Measurements from ENCODE around the gene SCN4B. TPM values are rescaled to one million over a fixed set of nuclear protein-coding genes. Genes with fewer than 3 reads are reported as not detected.

SCN4B gene
- total RNA-seq, 4 donors from 2014 or later = 2.7 to 5.8 (median 3.8) TPM

DNA sequence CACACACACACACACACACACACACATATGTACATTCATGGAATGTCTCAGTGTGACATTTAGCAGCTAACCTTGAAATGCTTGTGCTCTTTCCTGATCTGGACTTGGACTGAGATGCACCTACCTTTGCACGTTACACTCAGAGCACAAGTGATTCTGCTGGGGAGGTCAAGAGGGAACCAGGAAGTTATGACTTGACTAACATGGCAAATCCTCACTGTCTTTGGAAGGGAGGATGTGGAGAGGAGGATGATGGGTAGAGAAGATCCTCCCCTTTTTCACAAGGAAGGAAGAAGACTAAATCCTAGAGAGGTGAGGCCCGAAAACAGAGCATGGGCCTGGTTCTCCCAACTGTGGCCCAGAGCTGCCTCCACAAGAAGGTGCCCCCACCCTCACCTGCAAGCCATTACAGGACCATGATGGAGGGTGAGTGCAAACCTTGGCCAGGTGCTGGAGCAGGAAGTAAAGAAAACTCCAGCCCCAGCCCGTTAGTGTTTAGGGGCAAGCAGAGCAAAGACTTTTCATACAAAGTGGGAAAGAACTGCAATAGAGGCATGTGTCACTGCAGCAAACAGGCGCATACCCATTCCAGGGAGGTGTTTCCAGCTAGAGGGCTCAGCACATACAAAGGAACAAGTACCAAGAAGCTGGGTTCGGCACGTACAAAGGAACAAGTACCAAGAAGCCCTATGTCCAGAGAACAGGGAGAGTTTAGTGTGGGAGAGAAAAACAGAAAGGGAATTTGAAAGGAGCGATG, 26.4 kb downstream of the SCN4B start:
- Histone ChIP-seq H3K9me3 (no peaks in the 10 kb centered on the region), H3K36me3 (no peaks in the 10 kb centered on the region), H3K27ac (no peak overlapping the region), H3K4me1 (peaks cover 0 to 6% (median 0%) of the 10 kb centered on the region in 3 donors), H3K4me3 (no peak overlapping the region), H3K27me3 (peaks cover 9% of the 10 kb centered on the region)
- WGBS, 2 donors (ENCODE audit: low coverage in 1 of 2) = 80 to 86% methylated on average over 1 to 6 of the region's 7 CpGs
- no peak for TF ChIP-seq POLR2A (IDR thresholded peaks at IDR 0.05)
- no peak for TF ChIP-seq POLR2AphosphoS5 (IDR thresholded peaks at IDR 0.05)
- no peak for TF ChIP-seq EP300 (IDR thresholded peaks at IDR 0.05)
- TF ChIP-seq, protein P1, sequence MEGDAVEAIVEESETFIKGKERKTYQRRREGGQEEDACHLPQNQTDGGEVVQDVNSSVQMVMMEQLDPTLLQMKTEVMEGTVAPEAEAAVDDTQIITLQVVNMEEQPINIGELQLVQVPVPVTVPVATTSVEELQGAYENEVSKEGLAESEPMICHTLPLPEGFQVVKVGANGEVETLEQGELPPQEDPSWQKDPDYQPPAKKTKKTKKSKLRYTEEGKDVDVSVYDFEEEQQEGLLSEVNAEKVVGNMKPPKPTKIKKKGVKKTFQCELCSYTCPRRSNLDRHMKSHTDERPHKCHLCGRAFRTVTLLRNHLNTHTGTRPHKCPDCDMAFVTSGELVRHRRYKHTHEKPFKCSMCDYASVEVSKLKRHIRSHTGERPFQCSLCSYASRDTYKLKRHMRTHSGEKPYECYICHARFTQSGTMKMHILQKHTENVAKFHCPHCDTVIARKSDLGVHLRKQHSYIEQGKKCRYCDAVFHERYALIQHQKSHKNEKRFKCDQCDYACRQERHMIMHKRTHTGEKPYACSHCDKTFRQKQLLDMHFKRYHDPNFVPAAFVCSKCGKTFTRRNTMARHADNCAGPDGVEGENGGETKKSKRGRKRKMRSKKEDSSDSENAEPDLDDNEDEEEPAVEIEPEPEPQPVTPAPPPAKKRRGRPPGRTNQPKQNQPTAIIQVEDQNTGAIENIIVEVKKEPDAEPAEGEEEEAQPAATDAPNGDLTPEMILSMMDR (IDR thresholded peaks at IDR 0.05) = no peak
- no peak for ATAC-seq

GRCh38 chr11:118124929-118125535, 27.6 kb downstream of the SCN4B start:
- H3K4me3 ChIP-seq = no peak overlapping the region
- no peaks in the 10 kb centered on the region for H3K36me3 ChIP-seq
- peaks cover 9% of the 10 kb centered on the region for H3K27me3 ChIP-seq
- no peak for ATAC-seq
- H3K9me3 ChIP-seq = no peaks in the 10 kb centered on the region
- TF ChIP-seq POLR2A (IDR thresholded peaks at IDR 0.05) = no peak
- TF ChIP-seq EP300 (IDR thresholded peaks at IDR 0.05) = no peak
- TF ChIP-seq, protein P1 (IDR thresholded peaks at IDR 0.05) = no peak
- no peak for TF ChIP-seq POLR2AphosphoS5 (IDR thresholded peaks at IDR 0.05)
- H3K4me1 ChIP-seq = peaks cover 0 to 6% (median 0%) of the 10 kb centered on the region in 3 donors
- WGBS, 2 donors (ENCODE audit: low coverage in 1 of 2) = 63 to 74% methylated on average over 4 to 6 of the region's 8 CpGs
- H3K27ac ChIP-seq = no peak overlapping the region

DNA sequence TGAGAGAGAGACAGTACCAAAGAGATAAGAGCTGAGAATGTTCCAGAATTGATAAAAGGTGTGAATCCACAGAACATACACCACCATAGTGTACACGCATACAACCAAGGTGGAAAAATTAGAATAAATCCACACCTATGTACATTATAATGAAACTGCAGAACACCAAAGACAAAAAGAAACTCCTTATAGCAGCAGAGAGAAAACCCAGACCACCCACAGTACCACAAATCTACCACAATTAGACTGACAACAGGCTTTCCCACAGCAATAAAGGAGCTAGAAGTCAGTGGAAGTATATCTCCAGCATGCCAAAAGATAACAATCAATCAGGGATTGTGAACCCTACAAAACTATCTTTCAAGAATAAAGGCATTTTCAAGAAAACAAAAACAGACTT, 31.8 kb downstream of the SCN4B start:
- Histone ChIP-seq H3K27ac (no peak overlapping the region), H3K9me3 (no peaks in the 10 kb centered on the region), H3K4me3 (no peak overlapping the region), H3K4me1 (no peaks in the 10 kb centered on the region), H3K27me3 (peaks cover 14% of the 10 kb centered on the region), H3K36me3 (no peaks in the 10 kb centered on the region)
- TF ChIP-seq POLR2A (IDR thresholded peaks at IDR 0.05) (no peak), EP300 (IDR thresholded peaks at IDR 0.05) (no peak), POLR2AphosphoS5 (IDR thresholded peaks at IDR 0.05) (no peak)
- TF ChIP-seq, protein P1 (IDR thresholded peaks at IDR 0.05) = no peak
- no peak for ATAC-seq
- 89 to 94% methylated on average over 1 of the region's 1 CpG for WGBS, 2 donors (ENCODE audit: low coverage in 1 of 2)

GRCh38 chr11:118117790-118118601, 34.6 kb downstream of the SCN4B start:
- H3K4me1 ChIP-seq = no peaks in the 10 kb centered on the region
- no peak overlapping the region for H3K4me3 ChIP-seq
- peaks cover 20% of the 10 kb centered on the region for H3K27me3 ChIP-seq
- H3K27ac ChIP-seq = no peak overlapping the region
- ATAC-seq = no peak
- H3K9me3 ChIP-seq = no peaks in the 10 kb centered on the region
- 65 to 72% methylated on average over 4 to 6 of the region's 9 CpGs for WGBS, 2 donors (ENCODE audit: low coverage in 1 of 2)
- H3K36me3 ChIP-seq = no peaks in the 10 kb centered on the region
- TF ChIP-seq EP300 (IDR thresholded peaks at IDR 0.05) (no peak), POLR2AphosphoS5 (IDR thresholded peaks at IDR 0.05) (no peak), POLR2A (IDR thresholded peaks at IDR 0.05) (no peak)

DNA sequence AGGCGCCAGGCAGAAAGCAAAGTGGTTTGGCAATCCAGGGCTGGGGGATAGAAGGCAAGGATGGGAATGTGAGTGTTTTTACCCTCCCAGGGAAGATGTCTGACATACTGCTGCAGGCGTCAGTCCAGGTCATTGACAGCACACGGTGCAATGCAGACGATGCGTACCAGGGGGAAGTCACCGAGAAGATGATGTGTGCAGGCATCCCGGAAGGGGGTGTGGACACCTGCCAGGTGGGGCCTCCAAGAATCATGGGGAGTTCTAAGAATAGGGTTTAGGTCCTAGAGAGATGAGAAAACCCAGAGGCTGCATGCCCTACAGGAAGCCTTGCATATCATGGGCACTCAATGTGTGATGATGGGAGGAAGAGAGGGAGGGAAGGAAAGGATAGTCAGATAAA, 37.6 kb downstream of the SCN4B start:
- H3K27me3 ChIP-seq = peaks cover 20% of the 10 kb centered on the region
- ATAC-seq = no peak
- WGBS, 2 donors (ENCODE audit: low coverage in 1 of 2) = 81 to 83% methylated on average over 4 to 7 of the region's 7 CpGs
- H3K4me1 ChIP-seq = no peaks in the 10 kb centered on the region
- no peaks in the 10 kb centered on the region for H3K9me3 ChIP-seq
- no peak overlapping the region for H3K27ac ChIP-seq
- H3K4me3 ChIP-seq = no peak overlapping the region
- no peaks in the 10 kb centered on the region for H3K36me3 ChIP-seq
- TF ChIP-seq POLR2AphosphoS5 (IDR thresholded peaks at IDR 0.05) (no peak), POLR2A (IDR thresholded peaks at IDR 0.05) (no peak), EP300 (IDR thresholded peaks at IDR 0.05) (no peak)
- TF ChIP-seq, protein P1 (IDR thresholded peaks at IDR 0.05) = no peak

All from gastroesophageal sphincter (tissue), 4 donors.